Left lobe of liver (tissue), 2 donors: ENCODE data around the gene COL4A1. TPM values are rescaled to one million over a fixed set of nuclear protein-coding genes. Genes with fewer than 3 reads are reported as not detected.

Experiments
- ATAC-seq: fragments of 200-7000 bp; cut with Tn5 transposase; one replicate; pipeline ENCODE4 v1.9.1; 2020; ENCODE audit warnings: mild to moderate bottlenecking, moderate library complexity
- DNase-seq: peaks from one replicate; pipeline ENCODE4 v3.0.0-alpha.2; 2020; ENCODE audit warnings: low spot score
- total RNA-seq: library from RNA; stranded (reverse); gene quantifications from one replicate; pipeline ENCODE4 v1.2.1, GENCODE V29; 2021
- donor health status: DM: no; HTN: no; CAD: no; lungs with moderate emphysema.
- donor health status: DM: no; HTN: yes; CAD: no.

Gene COL4A1
- total RNA-seq, 1 donor from 2014 or later: 9.1 TPM

GRCh38 chr13:110280231-110280813, 26.6 kb downstream of the COL4A1 start:
- DNase-seq: no peak
- ATAC-seq: no peak

- DNase-seq: no peak
- no peak for ATAC-seq
Measured at GRCh38 chr13:110279684-110280083, 27.3 kb downstream of the COL4A1 start.

GRCh38 chr13:110278859-110279258, 28.1 kb downstream of the COL4A1 start:
- ATAC-seq (no peak), DNase-seq (no peak)

GRCh38 chr13:110277357-110277975, 29.5 kb downstream of the COL4A1 start:
- no peak for DNase-seq
- no peak for ATAC-seq

- ATAC-seq (no peak), DNase-seq (no peak)
Measured at GRCh38 chr13:110276553-110276950, 30.4 kb downstream of the COL4A1 start.

GRCh38 chr13:110275931-110276552, 30.9 kb downstream of the COL4A1 start:
- DNase-seq (no peak), ATAC-seq (no peak)

GRCh38 chr13:110274687-110275086, 32.3 kb downstream of the COL4A1 start:
- no peak for DNase-seq
- ATAC-seq: no peak

- DNase-seq: no peak
- ATAC-seq: no peak
Measured at GRCh38 chr13:110273254-110273653, 33.7 kb downstream of the COL4A1 start.

GRCh38 chr13:110272651-110273050, 34.3 kb downstream of the COL4A1 start:
- ATAC-seq (no peak), DNase-seq (no peak)

GRCh38 chr13:110272227-110272626, 34.7 kb downstream of the COL4A1 start:
- no peak for DNase-seq

GRCh38 chr13:110271313-110271712, 35.6 kb downstream of the COL4A1 start:
- ATAC-seq (no peak), DNase-seq (no peak)

More at GRCh38 chr13:110272227-110272626, 34.7 kb downstream of the COL4A1 start:
- no peak for ATAC-seq

- no peak for DNase-seq
Measured at GRCh38 chr13:110270507-110270906, 36.5 kb downstream of the COL4A1 start.

GRCh38 chr13:110269509-110270185, 37.3 kb downstream of the COL4A1 start:
- ATAC-seq: no peak

More at GRCh38 chr13:110270507-110270906, 36.5 kb downstream of the COL4A1 start:
- ATAC-seq: no peak

GRCh38 chr13:110268576-110269185, 38.3 kb downstream of the COL4A1 start:
- ATAC-seq (no peak), DNase-seq (no peak)

More at GRCh38 chr13:110269509-110270185, 37.3 kb downstream of the COL4A1 start:
- DNase-seq: no peak

GRCh38 chr13:110268061-110268460, 38.9 kb downstream of the COL4A1 start:
- no peak for ATAC-seq
- no peak for DNase-seq

GRCh38 chr13:110266983-110267382, 40.0 kb downstream of the COL4A1 start:
- no peak for DNase-seq
- ATAC-seq: peak; percentile 67

- DNase-seq (no peak), ATAC-seq (no peak)
Measured at GRCh38 chr13:110266431-110266809, 40.5 kb downstream of the COL4A1 start.

- no peak for ATAC-seq
- DNase-seq: no peak
Measured at GRCh38 chr13:110265682-110266430, 41.1 kb downstream of the COL4A1 start.

- DNase-seq (no peak), ATAC-seq (peak; percentile 15)
Measured at GRCh38 chr13:110265341-110265681, 41.6 kb downstream of the COL4A1 start.

- ATAC-seq (no peak), DNase-seq (no peak)
Measured at GRCh38 chr13:110264685-110265275, 42.2 kb downstream of the COL4A1 start.
